ENCODE data around the gene TOMM34. TPM values are rescaled to one million over a fixed set of nuclear protein-coding genes. Genes with fewer than 3 reads are reported as not detected.

Gene TOMM34
- total RNA-seq, 1 experiment from 2014 or later, result 30.6 TPM

DNA sequence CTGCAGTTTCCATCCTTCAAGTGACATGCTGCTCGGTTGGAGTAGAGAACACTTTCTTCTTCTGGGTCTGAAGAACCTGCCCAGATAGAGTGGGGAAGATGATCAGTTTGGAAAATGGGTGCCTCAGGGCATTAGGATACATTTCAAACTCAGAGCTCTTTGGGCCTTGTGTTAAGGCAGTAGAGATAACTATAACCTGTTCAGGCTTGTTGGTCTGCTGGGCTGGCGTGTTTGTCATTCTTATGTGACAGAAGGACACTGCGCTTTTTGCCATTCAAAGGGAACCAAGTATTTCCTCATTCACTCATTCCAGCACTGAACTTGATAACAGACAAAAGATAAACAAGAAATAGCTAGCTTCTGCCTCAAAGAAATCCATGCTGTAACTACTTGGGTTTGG is 3.8 kb downstream of the TOMM34 start:
- ATAC-seq (no peak), DNase-seq (ENCODE audit: low read depth, low spot score) (no peak)
- TF ChIP-seq TCF7L2 (IDR thresholded peaks at IDR 0.05; ENCODE audit: low read depth, low read length), result no peak
- TF ChIP-seq SIN3A (IDR thresholded peaks at IDR 0.05; ENCODE audit: borderline replicate concordance, insufficient read depth, low read depth, low read length), result no peak
- TF ChIP-seq, protein P1, sequence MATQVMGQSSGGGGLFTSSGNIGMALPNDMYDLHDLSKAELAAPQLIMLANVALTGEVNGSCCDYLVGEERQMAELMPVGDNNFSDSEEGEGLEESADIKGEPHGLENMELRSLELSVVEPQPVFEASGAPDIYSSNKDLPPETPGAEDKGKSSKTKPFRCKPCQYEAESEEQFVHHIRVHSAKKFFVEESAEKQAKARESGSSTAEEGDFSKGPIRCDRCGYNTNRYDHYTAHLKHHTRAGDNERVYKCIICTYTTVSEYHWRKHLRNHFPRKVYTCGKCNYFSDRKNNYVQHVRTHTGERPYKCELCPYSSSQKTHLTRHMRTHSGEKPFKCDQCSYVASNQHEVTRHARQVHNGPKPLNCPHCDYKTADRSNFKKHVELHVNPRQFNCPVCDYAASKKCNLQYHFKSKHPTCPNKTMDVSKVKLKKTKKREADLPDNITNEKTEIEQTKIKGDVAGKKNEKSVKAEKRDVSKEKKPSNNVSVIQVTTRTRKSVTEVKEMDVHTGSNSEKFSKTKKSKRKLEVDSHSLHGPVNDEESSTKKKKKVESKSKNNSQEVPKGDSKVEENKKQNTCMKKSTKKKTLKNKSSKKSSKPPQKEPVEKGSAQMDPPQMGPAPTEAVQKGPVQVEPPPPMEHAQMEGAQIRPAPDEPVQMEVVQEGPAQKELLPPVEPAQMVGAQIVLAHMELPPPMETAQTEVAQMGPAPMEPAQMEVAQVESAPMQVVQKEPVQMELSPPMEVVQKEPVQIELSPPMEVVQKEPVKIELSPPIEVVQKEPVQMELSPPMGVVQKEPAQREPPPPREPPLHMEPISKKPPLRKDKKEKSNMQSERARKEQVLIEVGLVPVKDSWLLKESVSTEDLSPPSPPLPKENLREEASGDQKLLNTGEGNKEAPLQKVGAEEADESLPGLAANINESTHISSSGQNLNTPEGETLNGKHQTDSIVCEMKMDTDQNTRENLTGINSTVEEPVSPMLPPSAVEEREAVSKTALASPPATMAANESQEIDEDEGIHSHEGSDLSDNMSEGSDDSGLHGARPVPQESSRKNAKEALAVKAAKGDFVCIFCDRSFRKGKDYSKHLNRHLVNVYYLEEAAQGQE (IDR thresholded peaks at IDR 0.05; ENCODE audit: insufficient read depth in 1 of 2, low read depth in 2 of 2, low read length in 1 of 2), result no peak
- no peaks in the 10 kb centered on the region for H3K9me3 ChIP-seq (ENCODE audit: control insufficient read depth, insufficient read depth, low read depth, low read length)
- ChIA-PET CTCF (no interaction called here), POLR2A (no interaction called here)
- BruUV-seq (replicated peaks), result no TSS peak
- peaks cover 8% of the 10 kb centered on the region for H3K4me1 ChIP-seq (ENCODE audit: control insufficient read depth, insufficient read depth, low read length)
- H3K27me3 ChIP-seq (ENCODE audit: control insufficient read depth, insufficient read depth, low read length), result no peaks in the 10 kb centered on the region
- intact Hi-C loops (cut with micrococcal nuclease; ENCODE audit: unreplicated experiment), result no loop called here
- no peak overlapping the region for H3K27ac ChIP-seq (ENCODE audit: low read length)
- no peak overlapping the region for H3K4me3 ChIP-seq (ENCODE audit: low read depth in 2 of 2, low read length in 2 of 2)
- in situ Hi-C loops (cut with HindIII; ENCODE audit: low pct_unique_long_range_greater_than_20kb, low sequenced_read_pairs), result no loop called here
- H3K36me3 ChIP-seq (ENCODE audit: control insufficient read depth, insufficient read depth, low read length), result peaks cover 17% of the 10 kb centered on the region

DNA sequence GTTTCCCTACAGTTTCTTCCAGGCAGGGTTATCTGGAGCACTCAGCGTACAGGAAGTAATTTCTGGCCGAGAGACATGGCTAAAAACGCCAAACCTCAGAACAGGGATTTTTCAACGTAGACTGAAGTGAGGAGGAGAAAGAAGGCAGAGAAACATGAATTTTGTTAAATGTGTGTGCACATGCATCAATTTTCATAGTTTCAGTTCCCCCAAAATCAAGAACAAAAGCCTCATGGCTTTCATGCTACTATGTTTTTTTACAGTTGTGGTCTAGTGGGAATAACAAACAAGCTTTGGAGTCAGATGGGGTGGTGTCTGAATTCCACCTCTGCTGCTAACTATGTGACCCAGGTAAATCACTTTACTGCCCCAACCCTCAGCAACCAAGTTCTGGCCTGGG is 4.9 kb downstream of the TOMM34 start:
- BruUV-seq (replicated peaks), result no TSS peak
- DNase-seq (ENCODE audit: low read depth, low spot score) (no peak), ATAC-seq (no peak)
- CTCF ChIA-PET, result interaction anchor here (0.6 kb wide), 1 partner anchor 339 kb away, joined by 3 read pairs; no protein-coding TSS in a partner anchor
- no peaks in the 10 kb centered on the region for H3K9me3 ChIP-seq (ENCODE audit: control insufficient read depth, insufficient read depth, low read depth, low read length)
- H3K4me3 ChIP-seq (ENCODE audit: low read depth in 2 of 2, low read length in 2 of 2), result no peak overlapping the region
- POLR2A ChIA-PET, result no interaction called here
- intact Hi-C loops (cut with micrococcal nuclease; ENCODE audit: unreplicated experiment) (no loop called here), in situ Hi-C loops (cut with HindIII; ENCODE audit: low pct_unique_long_range_greater_than_20kb, low sequenced_read_pairs) (no loop called here)
- TF ChIP-seq TCF7L2 (IDR thresholded peaks at IDR 0.05; ENCODE audit: low read depth, low read length) (no peak), SIN3A (IDR thresholded peaks at IDR 0.05; ENCODE audit: borderline replicate concordance, insufficient read depth, low read depth, low read length) (no peak), POLR2AphosphoS5 (IDR thresholded peaks at IDR 0.05; ENCODE audit: low read depth, low read length) (no peak)
- TF ChIP-seq, protein P1 (IDR thresholded peaks at IDR 0.05; ENCODE audit: insufficient read depth in 1 of 2, low read depth in 2 of 2, low read length in 1 of 2), result no peak
- TF ChIP-seq, protein P2, sequence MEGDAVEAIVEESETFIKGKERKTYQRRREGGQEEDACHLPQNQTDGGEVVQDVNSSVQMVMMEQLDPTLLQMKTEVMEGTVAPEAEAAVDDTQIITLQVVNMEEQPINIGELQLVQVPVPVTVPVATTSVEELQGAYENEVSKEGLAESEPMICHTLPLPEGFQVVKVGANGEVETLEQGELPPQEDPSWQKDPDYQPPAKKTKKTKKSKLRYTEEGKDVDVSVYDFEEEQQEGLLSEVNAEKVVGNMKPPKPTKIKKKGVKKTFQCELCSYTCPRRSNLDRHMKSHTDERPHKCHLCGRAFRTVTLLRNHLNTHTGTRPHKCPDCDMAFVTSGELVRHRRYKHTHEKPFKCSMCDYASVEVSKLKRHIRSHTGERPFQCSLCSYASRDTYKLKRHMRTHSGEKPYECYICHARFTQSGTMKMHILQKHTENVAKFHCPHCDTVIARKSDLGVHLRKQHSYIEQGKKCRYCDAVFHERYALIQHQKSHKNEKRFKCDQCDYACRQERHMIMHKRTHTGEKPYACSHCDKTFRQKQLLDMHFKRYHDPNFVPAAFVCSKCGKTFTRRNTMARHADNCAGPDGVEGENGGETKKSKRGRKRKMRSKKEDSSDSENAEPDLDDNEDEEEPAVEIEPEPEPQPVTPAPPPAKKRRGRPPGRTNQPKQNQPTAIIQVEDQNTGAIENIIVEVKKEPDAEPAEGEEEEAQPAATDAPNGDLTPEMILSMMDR (IDR thresholded peaks at IDR 0.05), result no peak
- H3K36me3 ChIP-seq (ENCODE audit: control insufficient read depth, insufficient read depth, low read length), result peaks cover 27% of the 10 kb centered on the region
- H3K27me3 ChIP-seq (ENCODE audit: control insufficient read depth, insufficient read depth, low read length), result no peaks in the 10 kb centered on the region
- peaks cover 8% of the 10 kb centered on the region for H3K4me1 ChIP-seq (ENCODE audit: control insufficient read depth, insufficient read depth, low read length)
- H3K27ac ChIP-seq (ENCODE audit: low read length), result no peak overlapping the region

All from Panc1 (cell line).